Skeletal muscle tissue (tissue), 4 donors: ENCODE data around the gene AQP10. TPM values are rescaled to one million over a fixed set of nuclear protein-coding genes. Genes with fewer than 3 reads are reported as not detected.
"Not testable (repeated sequence)": the region's sequence is repeated elsewhere in the genome, so short reads cannot be mapped to it uniquely, and the experiment has no call there.

Experiments used
- H3K27ac ChIP-seq: one replicate; pipeline ENCODE4 v1.7.0; 2013; ENCODE audit warnings: mild to moderate bottlenecking, low read depth, low read length, inconsistent platforms
- H3K27me3 ChIP-seq, 3 donors: one replicate each; pipeline ENCODE4 v1.7.0; 2013; ENCODE audit warnings: low read length in 3 of 3; ENCODE audit not compliant: control insufficient read depth in 3 of 3, insufficient read depth in 3 of 3
- H3K36me3 ChIP-seq, 3 donors: one replicate each; pipeline ENCODE4 v1.7.0; 2013; ENCODE audit warnings: low read length in 3 of 3; ENCODE audit not compliant: control insufficient read depth in 3 of 3, insufficient read depth in 3 of 3
- H3K4me1 ChIP-seq, 3 donors: one replicate each; pipeline ENCODE4 v1.7.0; 2013; ENCODE audit warnings: low read length in 3 of 3, mild to moderate bottlenecking in 3 of 3; ENCODE audit not compliant: control insufficient read depth in 3 of 3, insufficient read depth in 3 of 3
- H3K4me3 ChIP-seq, 3 donors: one replicate each; pipeline ENCODE4 v1.7.0; 2013; ENCODE audit warnings: low read length in 3 of 3
- H3K9ac ChIP-seq, 3 donors: one replicate each; pipeline ENCODE4 v1.7.0; 2013; ENCODE audit warnings: low read length in 3 of 3, mild to moderate bottlenecking in 3 of 3, moderate library complexity in 2 of 3, low read depth in 1 of 3
- H3K9me3 ChIP-seq, 3 donors: one replicate each; pipeline ENCODE4 v1.7.0; 2013; ENCODE audit warnings: low read length in 3 of 3; ENCODE audit not compliant: control insufficient read depth in 3 of 3
- total RNA-seq: library from RNA; depleted of rRNA; stranded (reverse); fragments of >200 nt; gene quantifications from one replicate; pipeline ENCODE4 v1.2.3, GENCODE V29; 2014
- donor health status: Osteomylitis.

Gene AQP10
- total RNA-seq, 1 donor from 2014 or later = not detected

DNA sequence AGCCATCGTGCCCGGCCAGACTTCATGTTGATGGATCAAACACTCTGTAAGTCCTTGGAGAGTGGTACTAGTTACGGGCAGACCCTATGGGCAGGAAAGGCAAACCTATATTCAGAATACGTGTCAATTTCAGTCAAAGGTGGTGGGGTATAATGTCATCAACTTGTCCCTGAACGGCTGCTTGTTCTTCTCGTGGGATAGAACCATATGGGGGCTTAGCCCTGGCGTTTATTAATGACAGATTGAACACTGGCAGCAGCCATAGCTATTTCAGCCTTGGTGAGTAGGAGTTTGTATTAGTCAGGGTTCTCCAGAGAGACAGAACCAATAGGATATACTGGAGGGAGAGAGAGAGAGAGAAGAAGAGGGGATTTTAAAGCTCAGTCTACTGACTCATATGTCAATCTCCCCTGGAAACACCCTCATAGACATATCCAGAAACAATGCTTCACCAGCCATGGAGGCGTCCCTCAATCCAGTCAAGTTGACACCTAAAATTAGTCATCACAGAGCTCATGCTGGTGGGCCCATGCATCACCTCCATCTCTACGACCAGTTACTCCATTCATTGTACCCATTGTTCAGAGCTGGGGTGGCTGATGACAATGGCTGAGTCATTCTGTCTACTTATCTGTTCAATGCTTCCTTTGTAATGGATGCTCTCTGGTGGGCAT lies 16.1 kb upstream of the AQP10 start:
- Histone ChIP-seq H3K4me1 (no peaks in the 10 kb centered on the region), H3K4me3 (no peak overlapping the region), H3K9ac (no peak overlapping the region), H3K27ac (no peak overlapping the region), H3K27me3 (peaks cover 0 to 3% (median 0%) of the 10 kb centered on the region in 3 donors), H3K36me3 (no peaks in the 10 kb centered on the region), H3K9me3 (no peaks in the 10 kb centered on the region)

DNA sequence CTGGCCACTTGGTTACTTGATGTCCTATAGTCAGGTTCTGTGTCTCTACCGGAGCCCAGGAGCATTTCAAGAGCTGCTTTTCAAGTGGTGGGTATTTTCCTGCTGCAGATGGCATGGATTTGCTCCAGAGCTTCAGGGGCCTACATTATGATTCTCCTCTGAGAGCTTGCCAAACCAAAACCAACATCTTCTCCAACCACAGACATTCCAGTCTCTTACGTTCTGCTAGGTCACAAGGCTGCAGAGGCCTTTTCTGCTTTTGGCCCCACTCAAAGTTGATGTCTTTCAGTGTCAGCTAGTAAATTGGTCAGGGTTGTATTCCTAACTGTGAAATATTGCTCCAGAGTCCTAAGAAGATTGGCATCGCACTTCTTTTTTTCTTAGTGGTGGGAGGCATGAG lies 14.7 kb upstream of the AQP10 start:
- Histone ChIP-seq H3K27ac (no peak overlapping the region), H3K9ac (no peak overlapping the region), H3K4me3 (no peak overlapping the region), H3K4me1 (no peaks in the 10 kb centered on the region), H3K9me3 (no peaks in the 10 kb centered on the region), H3K36me3 (no peaks in the 10 kb centered on the region), H3K27me3 (peaks cover 0 to 3% (median 0%) of the 10 kb centered on the region in 3 donors)

DNA sequence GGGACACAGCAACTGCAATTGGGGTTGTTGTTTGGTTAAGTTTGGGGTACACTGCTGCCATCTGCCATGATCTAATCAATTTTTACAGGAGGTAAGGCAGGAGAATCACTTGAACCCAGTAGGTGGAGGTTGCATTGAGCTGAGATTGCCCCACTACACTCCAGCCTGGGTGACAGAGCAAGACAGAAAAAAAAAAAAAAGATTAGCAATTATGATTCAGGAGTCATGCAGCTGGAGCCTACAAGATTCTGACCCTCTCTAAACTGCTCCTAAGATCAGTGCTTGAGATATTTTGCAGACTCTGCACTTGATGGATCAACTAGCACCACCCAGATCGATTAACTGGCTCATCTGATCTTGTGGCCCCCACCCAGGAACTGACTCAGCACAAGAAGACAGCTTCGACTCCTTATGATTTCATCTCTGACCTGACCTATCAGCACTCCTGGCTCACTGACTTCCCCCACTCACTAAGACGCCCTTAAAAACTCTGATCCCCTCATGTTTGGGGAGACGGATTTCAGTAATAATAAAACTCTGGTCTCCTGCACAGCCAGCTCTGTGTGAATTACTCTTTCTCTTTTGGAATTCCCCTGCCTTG lies 13.1 kb upstream of the AQP10 start:
- not testable (repeated sequence) for H3K36me3 ChIP-seq, H3K27ac ChIP-seq, H3K4me1 ChIP-seq, H3K9me3 ChIP-seq, H3K27me3 ChIP-seq, H3K9ac ChIP-seq, H3K4me3 ChIP-seq

DNA sequence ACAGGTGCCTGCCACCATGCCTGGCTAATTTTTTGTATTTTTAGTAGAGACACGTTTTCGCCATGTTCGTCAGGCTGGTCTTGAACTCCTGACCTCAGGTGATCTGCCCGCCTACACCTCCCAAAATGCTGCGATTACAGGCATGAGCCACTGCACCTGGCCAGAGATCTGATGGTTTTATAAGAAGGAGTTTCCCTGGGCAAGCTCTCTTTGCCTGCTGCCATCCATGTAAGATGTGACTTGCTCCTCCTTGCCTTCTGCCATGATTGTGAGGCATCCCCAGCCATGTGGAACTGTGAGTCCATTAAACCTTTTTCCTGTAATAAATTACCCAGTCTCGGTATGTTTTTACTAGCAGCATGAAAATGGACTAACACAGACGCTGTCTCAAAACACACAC lies 11.8 kb upstream of the AQP10 start:
- not testable (repeated sequence) for H3K27ac ChIP-seq, H3K9ac ChIP-seq, H3K27me3 ChIP-seq, H3K36me3 ChIP-seq, H3K4me1 ChIP-seq, H3K4me3 ChIP-seq, H3K9me3 ChIP-seq

DNA sequence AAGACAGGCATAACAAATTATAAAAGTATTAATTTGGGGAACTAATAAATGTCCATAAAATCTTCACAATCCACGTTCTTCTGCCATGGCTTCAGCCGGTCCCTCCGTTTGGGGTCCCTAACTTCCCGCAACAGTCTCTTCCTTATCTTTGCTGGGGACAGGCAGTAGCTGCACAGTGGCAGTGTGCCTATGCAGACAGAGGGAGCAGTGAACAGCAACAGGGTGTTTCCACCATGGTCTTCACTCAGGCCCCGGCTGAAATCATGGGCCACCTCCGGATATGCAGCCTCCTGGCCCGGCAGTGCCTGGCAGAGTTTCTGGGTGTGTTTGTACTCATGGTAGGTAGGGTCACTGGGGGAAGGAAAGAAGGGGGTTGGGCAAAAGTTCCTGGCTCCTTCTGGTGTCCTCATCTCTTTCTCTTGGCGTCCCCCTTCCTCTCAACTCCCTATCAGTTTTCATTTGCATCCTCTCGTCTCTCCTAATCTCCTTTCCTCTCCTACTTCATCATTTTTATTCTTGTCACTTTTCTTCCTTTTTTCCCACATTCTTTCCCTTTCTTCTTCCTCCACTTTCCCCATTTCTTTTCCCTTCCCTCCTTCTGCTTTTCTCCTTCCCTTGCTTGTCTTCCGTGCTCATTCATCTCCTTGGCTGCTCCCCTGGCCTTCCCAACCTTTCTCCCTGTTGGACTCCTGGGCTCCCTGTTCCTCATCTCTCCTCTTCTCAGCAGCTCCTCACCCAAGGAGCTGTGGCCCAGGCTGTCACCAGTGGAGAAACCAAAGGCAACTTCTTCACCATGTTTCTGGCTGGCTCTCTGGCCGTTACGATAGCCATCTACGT lies 8.4 kb upstream of the AQP10 start:
- H3K27me3 ChIP-seq, H3K4me1 ChIP-seq, H3K9me3 ChIP-seq, H3K9ac ChIP-seq, H3K36me3 ChIP-seq, H3K27ac ChIP-seq, H3K4me3 ChIP-seq: not testable (repeated sequence)

DNA sequence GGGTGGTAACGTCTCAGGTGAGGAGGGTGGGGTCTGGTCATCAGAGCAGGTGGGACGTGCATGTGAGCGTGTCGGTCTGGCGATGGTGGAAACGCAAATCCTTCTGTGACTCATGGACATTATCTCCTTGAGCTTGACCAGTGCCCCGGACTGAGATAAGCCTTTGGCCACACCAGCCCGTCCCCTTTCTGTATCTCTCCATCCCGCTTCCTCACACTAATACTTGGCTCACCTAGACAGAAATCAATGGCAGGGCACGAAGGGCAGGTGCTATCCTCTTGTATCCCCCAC lies 7.9 kb upstream of the AQP10 start:
- Histone ChIP-seq H3K4me1 (no peaks in the 10 kb centered on the region), H3K27me3 (no peaks in the 10 kb centered on the region), H3K9ac (no peak overlapping the region), H3K27ac (no peak overlapping the region), H3K4me3 (no peak overlapping the region), H3K36me3 (no peaks in the 10 kb centered on the region), H3K9me3 (peaks cover 0 to 3% (median 0%) of the 10 kb centered on the region in 3 donors)

DNA sequence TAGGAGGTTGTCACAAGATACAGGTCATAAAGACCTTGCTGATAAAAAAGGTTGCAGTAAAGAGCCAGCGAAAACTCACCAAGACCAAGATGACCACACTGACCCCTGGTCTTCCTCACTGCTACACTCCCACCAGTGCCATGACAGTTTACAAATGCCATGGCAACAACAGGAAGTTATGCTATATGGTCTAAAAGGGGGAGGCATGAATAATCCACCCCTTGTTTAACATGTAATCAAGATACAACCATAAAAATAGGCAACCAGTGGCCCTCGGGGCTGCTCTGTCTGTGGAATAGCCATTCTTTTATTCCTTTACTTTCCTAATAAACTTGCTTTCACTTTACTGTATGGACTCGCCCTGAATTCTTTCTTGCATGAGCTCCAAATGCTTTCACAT lies 6.7 kb upstream of the AQP10 start:
- H3K4me3 ChIP-seq, H3K36me3 ChIP-seq, H3K27me3 ChIP-seq, H3K9ac ChIP-seq, H3K9me3 ChIP-seq, H3K4me1 ChIP-seq, H3K27ac ChIP-seq: not testable (repeated sequence)

DNA sequence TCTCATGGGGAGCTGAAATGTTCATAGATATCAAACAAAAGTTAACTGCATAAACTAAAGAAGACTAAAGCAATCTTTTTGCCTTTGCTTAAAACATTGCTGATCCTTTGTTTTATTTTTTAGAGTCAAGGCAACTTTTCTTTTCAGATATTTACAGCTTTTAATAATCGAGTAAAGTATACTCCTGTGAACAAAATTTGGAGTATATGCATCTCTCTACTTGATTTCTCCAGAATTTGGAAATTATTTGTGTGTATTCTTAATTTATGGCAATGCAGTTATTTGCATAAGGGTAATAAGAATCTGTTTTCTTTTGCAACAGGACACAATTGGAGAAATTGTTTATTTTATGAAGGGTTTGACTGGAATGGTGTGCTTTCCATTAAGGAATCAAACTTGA lies 4.2 kb upstream of the AQP10 start:
- H3K4me3 ChIP-seq = no peak overlapping the region
- H3K9me3 ChIP-seq = peaks cover 0 to 3% (median 0%) of the 10 kb centered on the region in 3 donors
- no peaks in the 10 kb centered on the region for H3K36me3 ChIP-seq
- peaks cover 0 to 5% (median 2%) of the 10 kb centered on the region in 3 donors for H3K27me3 ChIP-seq
- no peak overlapping the region for H3K27ac ChIP-seq
- no peaks in the 10 kb centered on the region for H3K4me1 ChIP-seq
- no peak overlapping the region for H3K9ac ChIP-seq

DNA sequence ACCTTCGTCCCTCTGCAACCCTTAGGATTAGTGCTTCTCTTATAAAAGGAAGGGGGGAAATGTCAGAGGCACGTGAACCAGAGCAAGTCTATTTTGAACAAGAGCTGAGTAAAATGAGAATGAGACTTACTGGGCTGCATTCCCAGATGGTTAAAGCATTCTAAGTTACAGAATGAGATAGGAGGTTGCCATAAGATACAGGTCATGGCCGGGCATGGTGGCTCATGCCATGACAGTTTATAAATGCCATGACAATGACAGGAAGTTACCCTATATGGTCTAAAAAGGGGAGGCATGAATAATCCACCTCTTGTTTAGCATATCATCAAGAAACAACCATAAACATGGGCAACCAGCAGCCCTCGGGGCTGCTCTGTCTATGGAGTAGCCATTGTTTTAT lies 2.5 kb upstream of the AQP10 start:
- H3K4me1 ChIP-seq = no peaks in the 10 kb centered on the region
- H3K27ac ChIP-seq = no peak overlapping the region
- no peaks in the 10 kb centered on the region for H3K36me3 ChIP-seq
- H3K9ac ChIP-seq = no peak overlapping the region
- H3K4me3 ChIP-seq = no peak overlapping the region
- peaks cover 6 to 13% (median 12%) of the 10 kb centered on the region in 3 donors for H3K27me3 ChIP-seq
- peaks cover 0 to 3% (median 0%) of the 10 kb centered on the region in 3 donors for H3K9me3 ChIP-seq

DNA sequence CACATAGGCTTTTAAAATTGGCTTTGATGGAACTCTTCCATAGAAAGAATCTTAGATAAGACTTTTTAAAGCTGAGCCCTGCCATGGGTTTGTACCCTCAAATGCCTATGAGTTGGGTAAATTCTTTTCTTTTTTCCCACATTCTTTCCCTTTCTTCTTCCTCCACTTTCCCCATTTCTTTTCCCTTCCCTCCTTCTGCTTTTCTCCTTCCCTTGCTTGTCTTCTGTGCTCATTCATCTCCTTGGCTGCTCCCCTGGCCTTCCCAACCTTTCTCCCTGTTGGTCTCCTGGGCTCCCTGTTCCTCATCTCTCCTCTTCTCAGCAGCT lies 679 bp downstream of the AQP10 start:
- not testable (repeated sequence) for H3K36me3 ChIP-seq, H3K9me3 ChIP-seq, H3K9ac ChIP-seq

More for the DNA sequence above, 679 bp downstream of the AQP10 start:
- H3K4me3 ChIP-seq, H3K27ac ChIP-seq: not testable (repeated sequence)
- H3K27me3 ChIP-seq = peaks cover 6 to 34% (median 33%) of the 10 kb centered on the region in 3 donors
- peaks cover 10 to 15% (median 13%) of the 10 kb centered on the region in 3 donors for H3K4me1 ChIP-seq
